ENCODE data around the gene MDGA2. TPM values are rescaled to one million over a fixed set of nuclear protein-coding genes. Genes with fewer than 3 reads are reported as not detected.

Gene MDGA2
- total RNA-seq, 2 experiments from 2014 or later, result not detected

DNA sequence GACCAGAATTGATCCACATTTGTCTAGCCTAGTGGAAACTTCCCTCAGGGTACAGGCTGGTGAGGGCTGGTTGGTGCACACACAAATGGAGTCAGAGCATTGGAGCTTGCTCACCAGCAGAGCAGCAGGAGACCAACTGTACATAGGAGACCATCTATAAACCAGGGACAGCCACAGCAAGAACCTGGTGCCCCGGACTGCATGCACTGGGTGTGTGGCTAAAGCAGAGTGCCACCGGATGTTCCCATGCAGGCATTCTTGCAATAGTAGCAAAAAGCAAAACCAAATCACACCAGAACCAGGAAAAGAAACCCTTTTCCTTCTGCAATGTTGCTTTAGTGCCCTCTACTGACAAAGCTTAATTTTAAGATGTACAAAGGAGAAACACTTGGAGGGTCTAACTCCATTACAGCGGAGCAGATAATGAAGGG, 136.4 kb downstream of the MDGA2 start:
- no peak overlapping the region for H3K4me3 Mint-ChIP-seq
- Histone ChIP-seq H3K9me3 (ENCODE audit: control insufficient read depth in 1 of 2, insufficient read depth in 1 of 2, low read length in 2 of 2) (peaks cover 0 to 8% of the 10 kb centered on the region in 2 experiments), H3K4me1 (ENCODE audit: insufficient read depth, low read length) (no peaks in the 10 kb centered on the region), H3K4me3 (ENCODE audit: low read length) (no peak overlapping the region), H3K27me3 (ENCODE audit: control insufficient read depth in 1 of 2, insufficient read depth in 2 of 2, low read length in 2 of 2) (no peaks in the 10 kb centered on the region), H3K36me3 (ENCODE audit: insufficient read depth, low read length) (no peaks in the 10 kb centered on the region), H3K27ac (ENCODE audit: low read depth in 1 of 2, low read length in 2 of 2) (no peak overlapping the region)
- H3K4me1 Mint-ChIP-seq (ENCODE audit: low read depth), result no peaks in the 10 kb centered on the region
- H3K27me3 Mint-ChIP-seq, result no peaks in the 10 kb centered on the region
- H3K27ac Mint-ChIP-seq, result no peak overlapping the region
- no peaks in the 10 kb centered on the region for H3K36me3 Mint-ChIP-seq (ENCODE audit: low read depth)
- POLR2A ChIA-PET, result no interaction called here
- TF ChIP-seq, protein P1, sequence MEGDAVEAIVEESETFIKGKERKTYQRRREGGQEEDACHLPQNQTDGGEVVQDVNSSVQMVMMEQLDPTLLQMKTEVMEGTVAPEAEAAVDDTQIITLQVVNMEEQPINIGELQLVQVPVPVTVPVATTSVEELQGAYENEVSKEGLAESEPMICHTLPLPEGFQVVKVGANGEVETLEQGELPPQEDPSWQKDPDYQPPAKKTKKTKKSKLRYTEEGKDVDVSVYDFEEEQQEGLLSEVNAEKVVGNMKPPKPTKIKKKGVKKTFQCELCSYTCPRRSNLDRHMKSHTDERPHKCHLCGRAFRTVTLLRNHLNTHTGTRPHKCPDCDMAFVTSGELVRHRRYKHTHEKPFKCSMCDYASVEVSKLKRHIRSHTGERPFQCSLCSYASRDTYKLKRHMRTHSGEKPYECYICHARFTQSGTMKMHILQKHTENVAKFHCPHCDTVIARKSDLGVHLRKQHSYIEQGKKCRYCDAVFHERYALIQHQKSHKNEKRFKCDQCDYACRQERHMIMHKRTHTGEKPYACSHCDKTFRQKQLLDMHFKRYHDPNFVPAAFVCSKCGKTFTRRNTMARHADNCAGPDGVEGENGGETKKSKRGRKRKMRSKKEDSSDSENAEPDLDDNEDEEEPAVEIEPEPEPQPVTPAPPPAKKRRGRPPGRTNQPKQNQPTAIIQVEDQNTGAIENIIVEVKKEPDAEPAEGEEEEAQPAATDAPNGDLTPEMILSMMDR (IDR thresholded peaks at IDR 0.05), result no peak
- DNase-seq (no peak), ATAC-seq (ENCODE audit: poor library complexity) (no peak)
- intact Hi-C loops (cut with DNase I, micrococcal nuclease), result no loop called here
- CTCF ChIA-PET, result no interaction called here
- H3K9me3 Mint-ChIP-seq, result peaks cover 7% of the 10 kb centered on the region

GRCh38 chr14:47536341-47536740, 139.1 kb downstream of the MDGA2 start:
- Mint-ChIP-seq H3K27me3 (no peaks in the 10 kb centered on the region), H3K27ac (no peak overlapping the region), H3K9me3 (peaks cover 9% of the 10 kb centered on the region), H3K4me3 (no peak overlapping the region), H3K4me1 (ENCODE audit: low read depth) (no peaks in the 10 kb centered on the region), H3K36me3 (ENCODE audit: low read depth) (no peaks in the 10 kb centered on the region)
- no peaks in the 10 kb centered on the region for H3K27me3 ChIP-seq (ENCODE audit: control insufficient read depth in 1 of 2, insufficient read depth in 2 of 2, low read length in 2 of 2)
- CTCF ChIA-PET, result no interaction called here
- no peaks in the 10 kb centered on the region for H3K4me1 ChIP-seq (ENCODE audit: insufficient read depth, low read length)
- H3K36me3 ChIP-seq (ENCODE audit: insufficient read depth, low read length), result no peaks in the 10 kb centered on the region
- no peak overlapping the region for H3K4me3 ChIP-seq (ENCODE audit: low read length)
- H3K9me3 ChIP-seq (ENCODE audit: control insufficient read depth in 1 of 2, insufficient read depth in 1 of 2, low read length in 2 of 2), result peaks cover 0 to 8% of the 10 kb centered on the region in 2 experiments
- H3K27ac ChIP-seq (ENCODE audit: low read depth in 1 of 2, low read length in 2 of 2), result no peak overlapping the region
- POLR2A ChIA-PET, result no interaction called here
- ATAC-seq (ENCODE audit: poor library complexity) (no peak), DNase-seq (no peak)
- TF ChIP-seq, protein P1 (IDR thresholded peaks at IDR 0.05), result no peak
- intact Hi-C loops (cut with DNase I, micrococcal nuclease), result no loop called here

GRCh38 chr14:47526591-47527244, 148.7 kb downstream of the MDGA2 start:
- POLR2A ChIA-PET, result no interaction called here
- no peak overlapping the region for H3K27ac Mint-ChIP-seq
- CTCF ChIA-PET, result no interaction called here

More at GRCh38 chr14:47526591-47527244, 148.7 kb downstream of the MDGA2 start:
- no peaks in the 10 kb centered on the region for H3K4me1 ChIP-seq (ENCODE audit: insufficient read depth, low read length)
- peaks cover 5% of the 10 kb centered on the region for H3K9me3 Mint-ChIP-seq
- H3K4me3 Mint-ChIP-seq, result no peak overlapping the region
- intact Hi-C loops (cut with DNase I, micrococcal nuclease), result no loop called here
- no peaks in the 10 kb centered on the region for H3K36me3 Mint-ChIP-seq (ENCODE audit: low read depth)
- H3K4me1 Mint-ChIP-seq (ENCODE audit: low read depth), result no peaks in the 10 kb centered on the region
- TF ChIP-seq, protein P1 (IDR thresholded peaks at IDR 0.05), result no peak
- no peak overlapping the region for H3K4me3 ChIP-seq (ENCODE audit: low read length)
- H3K27me3 ChIP-seq (ENCODE audit: control insufficient read depth in 1 of 2, insufficient read depth in 2 of 2, low read length in 2 of 2), result no peaks in the 10 kb centered on the region
- ATAC-seq (ENCODE audit: poor library complexity) (no peak), DNase-seq (no peak)
- H3K9me3 ChIP-seq (ENCODE audit: control insufficient read depth in 1 of 2, insufficient read depth in 1 of 2, low read length in 2 of 2), result peaks cover 0 to 7% of the 10 kb centered on the region in 2 experiments
- H3K27ac ChIP-seq (ENCODE audit: low read depth in 1 of 2, low read length in 2 of 2), result no peak overlapping the region
- H3K36me3 ChIP-seq (ENCODE audit: insufficient read depth, low read length), result no peaks in the 10 kb centered on the region
- no peaks in the 10 kb centered on the region for H3K27me3 Mint-ChIP-seq

All from CD4-positive, alpha-beta T cell (primary cell).